ENCODE results near the gene MAD1L1. TPM values are rescaled to one million over a fixed set of nuclear protein-coding genes. Genes with fewer than 3 reads are reported as not detected.

MAD1L1 gene
- total and polyA plus RNA-seq, 2 of the 8 experiments (the other 6 are each of a cell fraction or from before 2014, with no cell fraction given), result 40.4 to 44.6 TPM

DNA sequence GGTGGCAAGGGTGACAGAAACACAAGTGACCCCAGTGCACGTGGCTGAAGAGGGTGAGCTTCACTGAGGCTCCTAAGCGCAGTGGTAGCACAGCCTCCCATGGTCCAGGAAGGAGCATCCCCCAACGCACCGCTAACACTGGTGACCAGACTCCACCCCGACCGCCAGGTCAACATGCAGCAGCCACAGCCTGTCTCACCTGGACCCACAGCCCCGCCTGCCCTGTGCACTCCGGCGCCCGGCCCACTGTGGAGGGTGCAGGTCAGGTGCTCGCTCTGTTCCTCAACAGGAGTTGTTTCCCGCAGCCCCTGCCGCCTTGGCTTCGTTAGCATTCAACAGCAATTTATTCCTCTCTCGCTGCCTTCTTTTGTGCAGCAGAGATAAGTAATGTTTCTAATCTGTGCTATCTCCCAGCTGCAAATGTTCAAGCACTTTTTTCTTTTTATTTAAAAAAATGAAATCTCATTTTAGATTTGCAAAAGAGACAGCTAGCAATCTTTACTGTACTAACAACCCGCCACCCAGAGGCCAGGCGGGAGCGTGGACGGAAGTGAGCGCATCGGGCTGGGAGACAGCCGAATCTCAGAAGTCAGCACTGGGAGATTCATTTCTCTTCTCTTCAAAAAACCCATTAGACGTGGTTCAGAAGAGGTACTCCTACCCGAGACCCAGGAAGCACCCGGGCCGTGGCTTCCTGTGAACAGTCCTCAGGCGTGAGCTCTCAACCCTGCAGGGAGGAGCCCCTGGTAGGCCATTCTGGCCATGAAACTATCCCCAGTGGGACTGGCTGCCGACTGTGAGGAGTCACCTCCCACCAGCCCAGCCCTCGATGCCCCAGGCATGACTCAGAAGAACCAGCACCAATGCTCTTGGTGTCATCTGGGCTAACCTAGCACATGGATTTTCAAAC lies 133.4 kb downstream of the MAD1L1 start:
- no peak overlapping the region for H2BK20ac ChIP-seq (ENCODE audit: low read length)
- no peak overlapping the region for H4K8ac ChIP-seq (ENCODE audit: extremely low read depth, insufficient read depth, low read length)
- ChIA-PET CTCF (ENCODE audit: partially characterized antibody) (interaction anchor here (0.7 to 1.4 kb wide), 15 partner anchors 12 to 367 kb away, joined by 3 to 6 read pairs (median 3); no protein-coding TSS in a partner anchor), POLR2A (ENCODE audit: partially characterized antibody) (no interaction called here)
- peaks cover 6% of the 10 kb centered on the region; the same call in 1 of the 2 replicates for H3K23me2 ChIP-seq (ENCODE audit: low read depth, low read length)
- no peak overlapping the region for H4K5ac ChIP-seq (ENCODE audit: insufficient read length, low read depth, low read length)
- H2BK5ac ChIP-seq (ENCODE audit: low read depth, low read length), result no peak overlapping the region; the same call in 1 of the 2 replicates
- H2AK5ac ChIP-seq (ENCODE audit: low read depth, low read length), result no peak overlapping the region
- H3K14ac ChIP-seq (ENCODE audit: insufficient read length), result no peak overlapping the region
- H2BK15ac ChIP-seq (ENCODE audit: low read length), result no peak overlapping the region
- DNase-seq (ENCODE audit: low read depth in 1 of 2, low spot score in 2 of 2) (no peak), FAIRE-seq (no peak)
- H3K27ac ChIP-seq (ENCODE audit: low read depth, low read length), result no peak overlapping the region
- H2AFZ ChIP-seq (ENCODE audit: low read length), result no peak overlapping the region
- WGBS, 2 experiments (ENCODE audit: extremely low coverage in 1 of 2, insufficient coverage in 1 of 2, insufficient read length in 1 of 2, insufficient replicate concordance in 2 of 2, low coverage in 1 of 2, low lambda C conversion rate in 2 of 2, missing lambda C conversion rate in 1 of 2), result 91% methylated on average over 28 of the region's 29 CpGs; no CpG with 5 or more reads in 1 of the 2 experiments
- H3K4me3 ChIP-seq (ENCODE audit: extremely low read depth in 1 of 4, insufficient read depth in 2 of 4, low read depth in 3 of 4, low read length in 4 of 4), result no peak overlapping the region
- peaks cover 6 to 11% of the 10 kb centered on the region in 2 experiments for H4K20me1 ChIP-seq (replicated peaks in 1 of 2; ENCODE audit: control insufficient read depth in 1 of 2, insufficient read depth in 2 of 2, low read length in 2 of 2)
- H3K79me2 ChIP-seq (ENCODE audit: control insufficient read depth in 1 of 2, insufficient read depth in 2 of 2, low read length in 2 of 2), result peaks cover 0 to 7% of the 10 kb centered on the region in 2 experiments; a peak in 1 of 4 replicates
- H3K9ac ChIP-seq (replicated peaks in 1 of 4; ENCODE audit: extremely low read depth in 1 of 4, low read depth in 3 of 4, low read length in 3 of 4), result no peak overlapping the region
- H3K4me2 ChIP-seq (ENCODE audit: insufficient read depth in 1 of 2, low read depth in 2 of 2, low read length in 2 of 2), result no peak overlapping the region
- no peak overlapping the region for H4K91ac ChIP-seq (replicated peaks; ENCODE audit: insufficient read length, low read length)
- no peak overlapping the region for H2BK12ac ChIP-seq (ENCODE audit: low read depth, low read length)
- no peak overlapping the region for H3K56ac ChIP-seq (replicated peaks; ENCODE audit: insufficient read length, low read depth, low read length)
- peaks cover 20% of the 10 kb centered on the region for H3K79me1 ChIP-seq (ENCODE audit: low read depth, low read length)
- no peak overlapping the region for H3K4ac ChIP-seq (replicated peaks; ENCODE audit: insufficient read length, low read depth, low read length)
- no peaks in the 10 kb centered on the region for H3K9me3 ChIP-seq (ENCODE audit: insufficient read depth in 2 of 2, low read depth in 1 of 2, low read length in 1 of 2)
- no peak overlapping the region for H2BK120ac ChIP-seq (replicated peaks; ENCODE audit: low read depth, low read length)
- peaks cover 0 to 7% (median 3%) of the 10 kb centered on the region in 4 experiments; a peak in 5 of 7 replicates for H3K4me1 ChIP-seq (replicated peaks in 1 of 4; ENCODE audit: control insufficient read depth in 3 of 4, insufficient read depth in 4 of 4, low read length in 3 of 4)
- H3K23ac ChIP-seq (ENCODE audit: insufficient read length), result no peak overlapping the region
- H3K18ac ChIP-seq (ENCODE audit: extremely low read depth, low read length), result no peak overlapping the region
- H3K27me3 ChIP-seq (replicated peaks in 1 of 4; ENCODE audit: control insufficient read depth in 3 of 4, extremely low read depth in 1 of 4, insufficient read depth in 3 of 4, low read length in 3 of 4), result no peaks in the 10 kb centered on the region
- H3K36me3 ChIP-seq (ENCODE audit: control insufficient read depth in 2 of 4, insufficient read depth in 4 of 4, low read length in 3 of 4), result no peaks in the 10 kb centered on the region; a peak in 1 of 8 replicates
- TF ChIP-seq GTF2F1 (IDR thresholded peaks at IDR 0.05; ENCODE audit: borderline replicate concordance, low read depth, low read length), result no peak
- TF ChIP-seq JUND (IDR thresholded peaks at IDR 0.05; ENCODE audit: low read length), result no peak
- TF ChIP-seq TBP (IDR thresholded peaks at IDR 0.05; ENCODE audit: low read depth, low read length), result no peak
- TF ChIP-seq, protein P1, sequence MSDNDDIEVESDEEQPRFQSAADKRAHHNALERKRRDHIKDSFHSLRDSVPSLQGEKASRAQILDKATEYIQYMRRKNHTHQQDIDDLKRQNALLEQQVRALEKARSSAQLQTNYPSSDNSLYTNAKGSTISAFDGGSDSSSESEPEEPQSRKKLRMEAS (IDR thresholded peaks at IDR 0.05), result no peak
- no peak for TF ChIP-seq MAFK (IDR thresholded peaks at IDR 0.05; ENCODE audit: low read depth, low read length)
- no peak for TF ChIP-seq TAF1 (IDR thresholded peaks at IDR 0.05; ENCODE audit: low read depth, low read length)
- TF ChIP-seq GABPA (IDR thresholded peaks at IDR 0.05; ENCODE audit: borderline replicate concordance, insufficient read depth, low read length), result no peak
- no peak for TF ChIP-seq EGR1 (IDR thresholded peaks at IDR 0.05; ENCODE audit: borderline replicate concordance, low read depth, low read length)
- TF ChIP-seq POU5F1 (IDR thresholded peaks at IDR 0.05; ENCODE audit: low read depth, low read length), result no peak
- no peak for TF ChIP-seq CHD1 (IDR thresholded peaks at IDR 0.05; ENCODE audit: low read depth, low read length)
